Neural cell (in vitro differentiated cells): ENCODE data around the gene CHN1.

Source experiments
- EP300 ChIP-seq: fragments of 450-650 bp; conservative IDR thresholded peaks from 2 replicates; pipeline ENCODE4 v1.6.1; 2014; ENCODE audit warnings: antibody characterized with exemption, mild to moderate bottlenecking, moderate library complexity; ENCODE audit not compliant: poor library complexity, severe bottlenecking
- EZH2 ChIP-seq: fragments of 200-600, 300-800 bp; shearing (Covaris generic), sonication (generic); IDR thresholded peaks from 2 replicates; pipeline ENCODE4 v1.6.1; 2014; ENCODE audit warnings: antibody characterized with exemption, low read length, borderline replicate concordance, mild to moderate bottlenecking; ENCODE audit not compliant: insufficient read depth, poor library complexity, severe bottlenecking
- MXI1 ChIP-seq: fragments of 450-650 bp; conservative IDR thresholded peaks from 2 replicates; pipeline ENCODE4 v1.6.1; 2014; ENCODE audit warnings: antibody characterized with exemption, mild to moderate bottlenecking; ENCODE audit not compliant: poor library complexity, severe bottlenecking
- POLR2AphosphoS5 ChIP-seq: IDR thresholded peaks from 2 replicates; pipeline ENCODE4 v1.6.1; 2012
- RAD21 ChIP-seq: fragments of 450-650 bp; conservative IDR thresholded peaks from 2 replicates; pipeline ENCODE4 v1.6.1; 2014; ENCODE audit warnings: antibody characterized with exemption, mild to moderate bottlenecking, moderate library complexity
- SMC3 ChIP-seq: fragments of 450-650 bp; conservative IDR thresholded peaks from 2 replicates; pipeline ENCODE4 v1.6.1; 2014; ENCODE audit warnings: antibody characterized with exemption, mild to moderate bottlenecking, moderate library complexity; ENCODE audit not compliant: poor library complexity
- TAF1 ChIP-seq: IDR thresholded peaks from 2 replicates; pipeline ENCODE4 v1.6.1; 2012; ENCODE audit warnings: low read depth
- TF ChIP-seq, protein P1 (sequence below): fragments of 450-650 bp; IDR thresholded peaks from 2 replicates; pipeline ENCODE4 v1.5.1; 2014; ENCODE audit warnings: antibody characterized with exemption, mild to moderate bottlenecking, moderate library complexity; ENCODE audit not compliant: poor library complexity, severe bottlenecking
- TF ChIP-seq, protein P2 (sequence below): IDR thresholded peaks from 2 replicates; pipeline ENCODE4 v1.6.1; 2012; ENCODE audit warnings: borderline replicate concordance

DNA sequence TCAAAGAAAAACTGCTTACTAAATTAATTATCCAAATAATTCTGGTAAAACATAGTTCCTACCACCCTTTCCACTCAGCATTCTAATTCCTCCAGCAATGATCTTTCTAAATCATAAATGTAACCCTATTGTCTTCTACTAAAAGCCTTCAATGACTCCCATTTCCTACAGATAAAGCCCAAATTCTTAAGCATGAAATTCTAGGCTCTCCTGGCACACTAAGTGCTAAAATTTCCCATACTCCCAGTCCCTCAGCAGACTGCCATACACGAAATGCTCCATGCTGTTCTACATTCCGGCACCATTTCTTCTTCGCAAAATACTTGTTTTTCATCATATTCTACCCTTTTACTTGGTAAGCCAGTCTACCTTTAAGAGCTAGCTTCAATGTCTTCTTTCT, 96.9 kb downstream of the CHN1 start:
- TF ChIP-seq, protein P1, sequence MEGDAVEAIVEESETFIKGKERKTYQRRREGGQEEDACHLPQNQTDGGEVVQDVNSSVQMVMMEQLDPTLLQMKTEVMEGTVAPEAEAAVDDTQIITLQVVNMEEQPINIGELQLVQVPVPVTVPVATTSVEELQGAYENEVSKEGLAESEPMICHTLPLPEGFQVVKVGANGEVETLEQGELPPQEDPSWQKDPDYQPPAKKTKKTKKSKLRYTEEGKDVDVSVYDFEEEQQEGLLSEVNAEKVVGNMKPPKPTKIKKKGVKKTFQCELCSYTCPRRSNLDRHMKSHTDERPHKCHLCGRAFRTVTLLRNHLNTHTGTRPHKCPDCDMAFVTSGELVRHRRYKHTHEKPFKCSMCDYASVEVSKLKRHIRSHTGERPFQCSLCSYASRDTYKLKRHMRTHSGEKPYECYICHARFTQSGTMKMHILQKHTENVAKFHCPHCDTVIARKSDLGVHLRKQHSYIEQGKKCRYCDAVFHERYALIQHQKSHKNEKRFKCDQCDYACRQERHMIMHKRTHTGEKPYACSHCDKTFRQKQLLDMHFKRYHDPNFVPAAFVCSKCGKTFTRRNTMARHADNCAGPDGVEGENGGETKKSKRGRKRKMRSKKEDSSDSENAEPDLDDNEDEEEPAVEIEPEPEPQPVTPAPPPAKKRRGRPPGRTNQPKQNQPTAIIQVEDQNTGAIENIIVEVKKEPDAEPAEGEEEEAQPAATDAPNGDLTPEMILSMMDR, result no peak
- TF ChIP-seq EZH2, result no peak
- TF ChIP-seq EP300, result no peak
- no peak for TF ChIP-seq TAF1
- no peak for TF ChIP-seq POLR2AphosphoS5
- TF ChIP-seq, protein P2, sequence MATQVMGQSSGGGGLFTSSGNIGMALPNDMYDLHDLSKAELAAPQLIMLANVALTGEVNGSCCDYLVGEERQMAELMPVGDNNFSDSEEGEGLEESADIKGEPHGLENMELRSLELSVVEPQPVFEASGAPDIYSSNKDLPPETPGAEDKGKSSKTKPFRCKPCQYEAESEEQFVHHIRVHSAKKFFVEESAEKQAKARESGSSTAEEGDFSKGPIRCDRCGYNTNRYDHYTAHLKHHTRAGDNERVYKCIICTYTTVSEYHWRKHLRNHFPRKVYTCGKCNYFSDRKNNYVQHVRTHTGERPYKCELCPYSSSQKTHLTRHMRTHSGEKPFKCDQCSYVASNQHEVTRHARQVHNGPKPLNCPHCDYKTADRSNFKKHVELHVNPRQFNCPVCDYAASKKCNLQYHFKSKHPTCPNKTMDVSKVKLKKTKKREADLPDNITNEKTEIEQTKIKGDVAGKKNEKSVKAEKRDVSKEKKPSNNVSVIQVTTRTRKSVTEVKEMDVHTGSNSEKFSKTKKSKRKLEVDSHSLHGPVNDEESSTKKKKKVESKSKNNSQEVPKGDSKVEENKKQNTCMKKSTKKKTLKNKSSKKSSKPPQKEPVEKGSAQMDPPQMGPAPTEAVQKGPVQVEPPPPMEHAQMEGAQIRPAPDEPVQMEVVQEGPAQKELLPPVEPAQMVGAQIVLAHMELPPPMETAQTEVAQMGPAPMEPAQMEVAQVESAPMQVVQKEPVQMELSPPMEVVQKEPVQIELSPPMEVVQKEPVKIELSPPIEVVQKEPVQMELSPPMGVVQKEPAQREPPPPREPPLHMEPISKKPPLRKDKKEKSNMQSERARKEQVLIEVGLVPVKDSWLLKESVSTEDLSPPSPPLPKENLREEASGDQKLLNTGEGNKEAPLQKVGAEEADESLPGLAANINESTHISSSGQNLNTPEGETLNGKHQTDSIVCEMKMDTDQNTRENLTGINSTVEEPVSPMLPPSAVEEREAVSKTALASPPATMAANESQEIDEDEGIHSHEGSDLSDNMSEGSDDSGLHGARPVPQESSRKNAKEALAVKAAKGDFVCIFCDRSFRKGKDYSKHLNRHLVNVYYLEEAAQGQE, result no peak
- TF ChIP-seq RAD21, result no peak
- TF ChIP-seq SMC3, result no peak
- TF ChIP-seq MXI1, result no peak
